Right ventricle myocardium inferior (tissue), 1 donor: Measurements from ENCODE around the gene SLC13A1. TPM values are rescaled to one million over a fixed set of nuclear protein-coding genes. Genes with fewer than 3 reads are reported as not detected.

Source experiments
- ATAC-seq: fragments of 200-7000 bp; cut with Tn5 transposase; one replicate; pipeline ENCODE4 v1.9.1; 2020; ENCODE audit warnings: mild to moderate bottlenecking, moderate library complexity
- DNase-seq: peaks from one replicate; pipeline ENCODE4 v3.0.0; 2021; ENCODE audit errors: missing footprints
- intact Hi-C: fragments of 100-400 bp; cut with DNase I; formaldehyde crosslinking; loops from one replicate; pipeline ENCODE4 v1.11.0; 2022
- total RNA-seq: library from RNA; stranded (reverse); fragmentation: NEBNext Ultra II Directional; extraction: Animal tissue kit (Norgen Biotek cat#: 25700); gene quantifications from one replicate; pipeline ENCODE4 v1.2.1, GENCODE V29; 2021
- donor health status: DM: no; HTN: yes; CAD: no; lungs with severe emphysema.

The SLC13A1 gene
- total RNA-seq, 1 donor from 2014 or later: not detected

DNA sequence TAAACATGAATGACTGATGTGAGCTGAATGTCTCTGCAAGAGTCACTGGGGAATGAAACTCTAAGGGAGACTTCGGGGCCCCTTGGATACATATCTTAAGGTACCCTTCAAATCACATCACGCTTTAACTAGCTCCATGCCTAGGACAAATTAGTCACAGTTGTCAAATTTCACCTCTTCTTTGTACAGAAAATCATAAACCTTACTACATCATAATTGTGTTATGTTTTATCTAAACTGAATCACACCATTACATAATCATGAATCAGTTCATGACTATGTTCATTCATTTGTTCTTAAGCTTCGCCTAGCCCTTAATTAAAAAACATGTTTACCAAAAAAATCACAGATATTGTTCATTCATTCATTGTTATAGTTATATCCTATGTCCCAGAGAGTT lies 2.1 kb upstream of the SLC13A1 start:
- ATAC-seq (no peak), DNase-seq (no peak)
- intact Hi-C loops: no loop called here

DNA sequence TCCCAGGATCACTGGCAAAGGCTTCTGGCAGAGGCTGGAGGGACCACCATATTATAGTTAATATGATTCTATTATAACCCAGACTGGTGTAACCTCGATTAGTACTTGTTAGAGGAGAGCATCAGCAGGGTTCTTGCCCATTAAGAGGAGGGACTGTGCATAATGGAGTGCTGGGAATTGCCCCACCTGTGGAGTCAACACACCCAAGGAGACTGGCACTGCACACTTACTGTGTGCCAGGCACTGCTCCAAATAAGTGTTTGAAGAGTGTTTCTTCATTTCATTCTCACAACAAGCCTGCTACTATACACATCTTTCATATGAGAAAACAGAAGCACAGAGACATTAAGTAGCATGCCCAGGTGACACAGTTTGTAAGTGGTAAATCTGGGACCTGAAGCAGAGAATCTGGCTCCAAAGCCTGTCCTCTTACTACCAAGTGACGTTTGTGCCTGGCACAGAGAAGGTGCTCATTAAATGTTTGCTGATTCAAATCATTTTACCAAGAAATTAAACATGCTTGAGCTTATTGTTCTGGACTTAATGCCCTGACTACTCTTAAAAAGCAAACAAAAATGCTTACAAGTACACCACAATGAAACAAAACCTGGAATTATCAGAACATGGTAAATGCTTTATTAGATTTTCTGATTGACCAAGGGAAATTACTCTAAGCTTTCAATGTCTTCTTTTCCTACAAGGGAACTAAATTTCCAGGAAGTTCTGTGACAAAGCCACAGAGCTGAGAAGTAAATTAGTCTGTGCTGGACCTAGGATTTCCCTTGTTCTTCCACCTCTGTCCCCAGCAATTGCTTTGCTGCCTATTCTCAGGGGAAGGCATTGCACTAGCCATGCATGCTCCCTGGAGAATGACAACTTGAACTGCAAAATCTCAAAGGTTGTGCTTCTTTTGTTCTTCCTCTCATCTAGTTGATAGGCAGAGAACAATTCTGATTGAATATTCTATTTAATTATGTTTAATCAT lies 809 bp downstream of the SLC13A1 start:
- intact Hi-C loops: no loop called here
- DNase-seq (no peak), ATAC-seq (no peak)

DNA sequence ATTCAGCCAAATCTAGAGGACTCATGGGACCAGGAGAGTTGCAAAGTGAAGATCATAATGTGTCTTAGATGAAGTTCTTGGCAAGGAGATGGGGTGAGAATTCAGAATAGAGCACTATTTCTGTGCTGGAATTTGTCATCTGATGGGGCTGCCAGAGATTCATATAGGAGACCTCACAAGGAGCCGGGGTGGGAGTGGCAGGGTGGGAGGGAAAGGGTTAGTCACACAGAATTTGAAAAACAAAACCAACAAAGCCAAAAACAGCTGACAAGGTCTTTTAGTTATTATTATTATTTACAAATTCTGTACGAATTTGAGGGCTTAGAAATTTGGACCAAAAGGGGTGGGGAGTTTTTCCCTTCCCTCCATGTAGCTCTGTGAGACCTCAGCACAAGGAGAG lies 1.7 kb downstream of the SLC13A1 start:
- no peak for ATAC-seq
- DNase-seq: no peak
- intact Hi-C loops: no loop called here

DNA sequence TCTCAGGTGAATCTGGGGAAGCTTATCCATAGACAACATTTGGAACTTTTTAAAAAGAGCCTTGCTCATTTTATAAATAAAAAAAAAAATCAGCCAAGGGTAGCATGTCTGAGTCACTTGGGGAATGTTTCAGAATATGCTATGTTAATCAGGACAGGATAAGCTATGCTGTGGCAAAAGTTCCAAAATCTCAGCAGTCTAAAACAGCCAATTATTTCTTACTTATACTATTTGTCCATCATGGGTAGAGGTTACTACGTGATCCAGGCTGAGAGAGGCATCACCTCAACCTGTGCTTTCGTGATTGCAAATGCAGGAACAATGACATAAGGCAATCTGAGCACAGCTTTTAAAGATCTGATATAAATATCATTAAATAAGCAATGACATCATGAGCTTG lies 6.5 kb downstream of the SLC13A1 start:
- intact Hi-C loops: no loop called here
- no peak for ATAC-seq
- DNase-seq: no peak

DNA sequence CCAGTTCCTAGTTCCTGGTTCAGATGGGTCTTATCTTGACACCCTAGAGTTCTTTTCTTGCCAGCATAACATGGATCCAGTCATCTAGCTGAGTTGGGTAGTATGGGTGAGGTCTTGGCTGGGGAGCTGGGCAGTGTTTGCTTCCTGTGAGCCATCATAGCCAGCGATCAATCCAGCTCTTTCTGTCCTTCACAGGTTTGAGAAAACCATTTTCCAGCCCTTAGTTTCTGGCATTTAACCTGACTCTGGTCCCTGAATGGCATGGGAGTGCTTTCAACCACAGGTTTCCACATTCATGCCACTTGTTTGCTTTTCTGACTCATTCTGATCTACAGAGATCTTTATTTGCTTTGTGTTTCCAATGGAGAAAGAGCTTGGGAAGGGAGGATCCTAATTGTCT lies 8.6 kb downstream of the SLC13A1 start:
- no peak for ATAC-seq
- DNase-seq: no peak
- intact Hi-C loops: no loop called here

DNA sequence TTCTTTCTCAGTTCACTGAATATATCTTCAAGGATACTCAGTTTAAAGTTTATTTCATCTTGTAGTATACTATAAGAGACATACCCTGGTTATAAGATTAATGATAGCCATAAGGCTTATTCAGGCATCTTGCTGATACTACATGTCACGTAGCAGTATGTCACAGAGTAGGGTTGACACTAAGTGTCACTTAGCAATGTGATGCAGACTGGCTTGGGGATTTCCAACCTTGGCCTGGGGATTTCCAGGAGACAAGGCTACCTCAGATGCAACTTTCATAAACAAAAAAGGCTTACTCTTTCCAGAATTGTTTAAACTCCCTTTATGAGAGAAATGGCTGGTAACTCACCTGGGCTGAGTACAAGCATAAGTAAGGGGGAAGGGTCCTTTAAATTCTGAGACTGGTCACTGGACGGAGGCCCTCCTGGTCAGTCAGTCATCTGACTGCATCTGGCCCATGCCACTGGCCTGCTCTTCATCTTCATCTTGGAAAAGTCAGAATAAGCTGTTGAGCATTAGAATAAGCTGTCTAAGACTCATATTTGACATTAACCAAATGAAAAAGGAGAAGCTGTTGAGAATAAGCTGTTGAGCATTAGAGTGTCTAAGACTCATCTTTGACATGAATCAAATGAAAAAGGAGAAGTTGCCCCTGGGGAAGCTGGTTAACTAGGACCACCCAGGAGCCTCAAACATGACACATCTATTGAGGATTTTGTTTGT lies 9.5 kb downstream of the SLC13A1 start:
- DNase-seq (no peak), ATAC-seq (no peak)
- intact Hi-C loops: no loop called here

DNA sequence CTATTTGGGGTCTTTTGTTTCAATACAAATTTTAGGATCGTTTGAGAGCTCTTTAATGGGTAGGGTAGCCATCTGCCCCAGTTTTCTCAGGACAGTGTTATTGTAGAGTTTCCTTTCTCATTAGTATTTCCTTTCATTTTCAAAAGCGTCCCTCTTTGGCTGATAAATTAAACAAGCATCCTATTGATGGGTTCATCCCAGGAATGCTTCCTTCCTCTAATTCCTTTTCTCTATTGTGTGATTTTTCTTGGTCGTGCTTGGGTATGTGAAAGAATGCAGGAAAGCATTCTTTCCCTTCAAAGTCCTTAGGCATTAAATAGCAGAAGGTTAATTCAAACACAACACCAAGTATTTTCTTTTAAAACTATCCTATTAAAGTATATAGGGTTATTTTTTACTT lies 14.0 kb downstream of the SLC13A1 start:
- ATAC-seq: no peak

DNA sequence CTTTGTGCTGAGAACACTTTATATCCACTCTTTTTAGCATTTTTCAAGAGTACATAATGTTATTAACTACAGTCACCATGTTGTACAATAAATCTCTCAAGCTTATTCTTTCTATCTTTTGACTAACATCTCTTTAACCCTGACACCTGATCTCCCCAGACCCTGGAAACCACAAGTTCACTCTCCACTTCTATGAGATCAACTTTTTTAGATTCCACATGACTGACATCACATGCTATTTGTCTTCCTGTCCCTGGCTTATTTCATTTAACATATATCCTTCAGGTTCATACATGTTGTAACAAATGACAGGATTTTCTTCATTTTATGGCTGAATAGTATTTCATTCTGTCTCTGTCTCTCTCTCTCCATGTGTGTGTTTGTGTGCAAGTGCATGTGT lies 15.5 kb downstream of the SLC13A1 start:
- DNase-seq: no peak
- intact Hi-C loops: no loop called here

More for the DNA sequence above, 14.0 kb downstream of the SLC13A1 start:
- DNase-seq: no peak
- intact Hi-C loops: no loop called here

DNA sequence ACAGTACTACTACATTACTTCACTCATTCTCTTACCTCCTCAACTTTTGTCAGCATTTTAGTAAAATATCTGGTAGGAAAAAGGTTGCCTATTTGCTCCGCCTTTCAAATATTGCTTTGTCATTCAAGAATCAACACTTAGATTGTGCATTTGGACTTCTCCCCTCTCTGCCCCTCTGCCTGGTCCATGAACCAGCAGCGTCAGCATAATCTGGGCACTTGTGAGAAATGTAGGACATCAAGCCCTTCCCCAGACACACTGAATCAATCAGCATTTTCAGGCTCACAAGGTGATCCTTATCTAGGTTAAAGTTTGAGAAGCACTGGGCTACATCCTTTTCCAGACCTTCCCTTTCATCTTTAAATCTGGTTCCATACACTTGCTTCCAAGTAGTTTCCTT lies 16.3 kb downstream of the SLC13A1 start:
- ATAC-seq: no peak
- intact Hi-C loops: no loop called here
- DNase-seq: no peak

More for the DNA sequence above, 15.5 kb downstream of the SLC13A1 start:
- ATAC-seq: no peak

DNA sequence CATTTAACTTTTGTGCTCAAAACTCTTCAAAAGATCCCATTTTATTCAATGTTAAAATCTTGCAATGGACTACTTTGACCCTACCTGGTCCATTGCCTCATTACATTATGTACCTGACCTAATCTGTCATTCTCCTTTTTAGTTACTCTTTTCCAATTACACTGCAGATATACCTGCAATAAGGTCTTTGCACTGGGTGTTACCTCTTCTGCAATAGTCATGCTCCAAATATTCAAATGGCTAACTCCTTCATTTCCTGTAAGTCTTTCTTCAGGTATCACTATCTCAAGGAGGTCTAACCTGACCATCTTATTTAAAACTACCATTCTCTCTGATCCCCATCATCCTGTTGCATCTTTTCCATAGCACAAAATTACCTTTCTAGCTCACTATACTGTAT lies 22.3 kb downstream of the SLC13A1 start:
- intact Hi-C loops: no loop called here
- ATAC-seq (no peak), DNase-seq (no peak)

DNA sequence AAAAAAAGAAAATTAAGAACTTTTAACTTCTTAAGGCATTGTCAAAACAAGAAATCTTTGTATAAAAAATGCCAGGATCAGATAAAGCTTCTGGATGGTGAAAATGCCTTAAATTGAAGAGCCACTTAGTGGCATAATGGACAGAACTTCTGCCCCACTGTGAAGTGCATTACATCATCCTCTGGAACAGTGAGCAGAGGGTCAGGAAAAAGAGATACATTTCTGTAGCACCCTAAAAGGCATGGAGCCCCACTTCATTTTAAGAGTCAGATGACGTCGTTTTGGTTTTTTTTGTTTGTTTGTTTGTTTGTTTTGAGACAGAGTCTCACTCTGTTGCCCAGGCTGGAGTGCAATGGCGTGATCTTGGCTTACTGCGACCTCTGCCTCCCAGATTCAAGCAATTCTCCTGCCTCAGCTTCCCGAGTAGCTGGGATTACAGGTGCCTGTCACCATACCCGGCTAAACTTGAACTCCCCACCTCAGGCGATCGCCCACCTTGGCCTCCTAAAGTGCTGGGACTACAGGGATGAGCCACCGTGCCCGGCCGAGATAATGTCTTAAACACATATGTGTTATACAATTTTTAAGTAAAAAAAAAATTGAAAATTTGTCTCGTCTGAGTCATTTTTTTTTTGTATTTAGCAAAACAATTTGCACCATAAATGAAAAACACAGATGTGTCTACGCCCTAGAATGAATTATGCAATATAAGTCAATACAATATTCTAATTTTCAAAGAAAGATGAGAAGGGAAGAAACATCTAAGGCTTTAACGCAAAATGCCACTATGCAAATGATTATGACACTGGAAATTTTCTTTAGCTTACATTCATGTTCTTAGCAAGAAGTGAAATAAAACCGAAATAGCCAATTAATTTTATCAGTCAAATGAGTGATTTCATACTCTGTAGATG lies 29.2 kb downstream of the SLC13A1 start:
- DNase-seq: peak; percentile 47
- intact Hi-C loops: no loop called here
- no peak for ATAC-seq

DNA sequence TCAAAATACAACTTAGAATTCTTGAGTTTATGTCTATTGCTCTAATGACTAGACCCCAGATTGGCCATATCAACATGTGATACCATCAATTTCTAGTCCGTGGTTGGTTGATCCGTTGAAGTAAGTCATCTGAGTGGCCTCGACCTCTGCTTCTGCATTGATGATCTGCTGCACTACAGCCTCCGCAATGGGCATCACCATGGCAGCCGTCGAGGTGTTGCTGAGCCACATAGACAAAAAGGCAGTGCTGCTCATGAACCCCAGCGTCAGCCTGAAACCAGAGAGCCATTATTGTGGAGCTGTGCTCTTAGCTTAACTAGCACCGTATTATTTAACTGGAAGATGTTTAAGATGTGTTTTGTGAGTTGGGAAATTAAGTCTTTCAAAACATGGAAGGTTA lies 30.7 kb downstream of the SLC13A1 start:
- no peak for DNase-seq
- ATAC-seq: no peak
- intact Hi-C loops: no loop called here

DNA sequence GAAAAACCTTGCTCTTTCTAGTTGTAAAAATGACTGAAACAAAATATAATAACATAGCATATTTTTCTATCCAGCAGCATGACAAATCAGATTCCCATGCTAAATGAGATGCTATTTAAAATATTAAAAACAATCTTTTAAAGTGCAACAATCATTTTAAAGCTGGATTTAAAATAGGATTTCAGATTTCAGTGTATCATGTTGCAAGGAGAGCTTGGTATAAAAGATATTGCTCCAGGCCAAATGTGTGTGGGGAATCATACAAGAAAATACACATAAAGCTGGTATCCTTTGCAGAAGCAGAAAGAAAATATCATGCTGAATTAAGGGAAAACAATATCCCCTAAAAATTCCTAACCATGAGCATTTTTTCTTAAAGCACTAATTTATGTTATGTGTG lies 42.2 kb downstream of the SLC13A1 start:
- intact Hi-C loops: loop anchor here (5.0 to 10.0 kb wide), 2 partner anchors 603 to 940 kb away; no protein-coding TSS in a partner anchor
- ATAC-seq: no peak

DNA sequence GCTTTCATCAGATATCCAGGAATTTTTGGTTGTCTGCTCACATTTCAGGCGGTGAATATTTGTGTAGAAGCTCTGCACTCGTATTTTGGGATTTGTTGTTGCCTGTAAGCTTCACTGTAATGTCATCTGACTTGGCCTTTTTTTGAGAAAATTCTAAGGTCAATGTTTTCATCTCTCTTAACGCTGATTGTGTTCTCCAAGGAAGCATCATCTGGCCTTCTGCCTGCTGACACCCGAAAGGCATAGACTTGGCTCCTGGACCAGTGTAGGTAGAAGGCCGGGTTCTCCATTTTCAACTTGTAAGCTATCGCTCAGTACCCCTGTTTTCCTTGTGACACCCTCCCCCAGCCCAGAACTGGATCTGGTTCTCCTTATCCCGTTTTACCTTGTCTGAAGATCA lies 44.2 kb downstream of the SLC13A1 start:
- DNase-seq: no peak
- no peak for ATAC-seq
- intact Hi-C loops: loop anchor here (5.0 to 10.0 kb wide), 2 partner anchors 601 to 938 kb away; no protein-coding TSS in a partner anchor

More for the DNA sequence above, 42.2 kb downstream of the SLC13A1 start:
- no peak for DNase-seq

DNA sequence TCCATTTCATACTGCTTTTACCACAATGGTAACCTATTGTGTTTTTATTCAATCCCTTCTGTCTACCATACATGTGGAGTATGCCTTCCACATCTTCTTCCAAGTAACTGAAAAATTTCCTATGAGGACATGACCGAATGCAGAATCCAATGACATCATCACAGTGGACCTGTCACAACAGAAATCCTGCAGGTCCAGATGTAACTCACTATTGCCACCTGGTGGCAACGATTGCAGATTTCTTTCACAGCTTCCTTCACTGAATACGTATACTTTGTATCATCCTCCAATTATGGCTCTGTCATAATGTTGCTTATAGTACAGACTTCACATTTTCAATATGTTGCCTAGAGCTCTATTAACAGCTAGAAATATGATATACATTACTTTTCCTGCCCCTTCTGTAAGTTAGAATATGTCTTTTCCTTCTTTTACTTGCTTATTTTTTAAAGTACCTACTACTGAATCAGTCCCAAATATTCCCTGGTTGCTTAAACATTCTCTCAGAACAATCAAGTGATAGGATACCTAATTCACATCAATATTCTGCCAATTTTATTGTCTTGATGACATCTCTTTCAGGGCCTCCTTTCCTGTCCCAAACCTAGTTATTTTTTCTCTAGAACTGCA lies 45.4 kb downstream of the SLC13A1 start:
- intact Hi-C loops: loop anchor here (5.0 to 10.0 kb wide), 2 partner anchors 267 to 600 kb away; partner anchors contain the start of gene CADPS2
- DNase-seq (no peak), ATAC-seq (peak; percentile 80)

DNA sequence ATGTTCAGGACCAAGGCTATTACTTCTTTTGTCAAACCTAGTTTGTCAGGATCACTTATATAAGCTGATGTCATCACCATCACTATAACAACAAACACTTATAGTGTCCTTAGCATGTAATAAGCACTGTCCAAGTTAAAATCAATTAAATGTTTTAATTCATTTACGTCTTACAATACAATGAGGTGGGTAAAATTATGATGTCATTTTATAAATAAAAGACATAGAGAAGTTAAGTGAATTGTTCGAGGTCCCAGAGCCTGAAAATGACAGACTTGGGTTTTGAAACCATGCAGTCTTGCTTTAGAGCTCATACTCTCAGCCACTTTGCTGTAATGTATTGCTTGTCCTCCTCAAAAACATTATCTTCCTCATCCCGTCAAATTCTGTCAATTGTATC lies 48.3 kb downstream of the SLC13A1 start:
- intact Hi-C loops: loop anchor here (5.0 to 10.0 kb wide), 2 partner anchors 264 to 597 kb away; partner anchors contain the start of gene CADPS2
- ATAC-seq (no peak), DNase-seq (no peak)

DNA sequence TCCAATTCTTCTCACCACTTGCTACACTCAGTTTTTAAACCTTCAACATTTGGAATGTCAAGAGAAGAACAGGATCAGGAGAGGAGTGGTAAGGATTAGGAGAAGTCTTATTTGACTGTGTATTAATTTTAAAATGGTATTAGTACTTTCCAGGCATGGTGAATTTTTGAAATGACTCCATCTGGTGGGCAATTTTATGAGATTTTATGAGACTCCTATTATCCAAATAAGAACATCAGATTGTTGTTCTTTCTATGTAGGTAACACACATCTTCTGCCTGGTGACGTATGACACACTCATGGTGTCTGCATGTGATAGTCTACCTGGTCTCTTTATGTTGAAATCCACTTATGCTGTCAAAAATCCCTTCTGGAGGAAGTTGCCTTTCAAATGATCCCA lies 51.0 kb downstream of the SLC13A1 start:
- no peak for ATAC-seq
- intact Hi-C loops: no loop called here

More for the DNA sequence above, 51.0 kb downstream of the SLC13A1 start:
- DNase-seq: no peak
